NCI-H1092 treated with DMSO at 0.1 percent for 48 hours (cell line): ENCODE results near the gene VILL.
"Not testable (repeated sequence)": the region's sequence is repeated elsewhere in the genome, so short reads cannot be mapped to it uniquely, and the experiment has no call there.

ENCODE experiments used
- DNase-seq: peaks from one replicate; lab custom pipeline; 2025; lab: John Stamatoyannopoulos, UW

Gene VILL

DNA sequence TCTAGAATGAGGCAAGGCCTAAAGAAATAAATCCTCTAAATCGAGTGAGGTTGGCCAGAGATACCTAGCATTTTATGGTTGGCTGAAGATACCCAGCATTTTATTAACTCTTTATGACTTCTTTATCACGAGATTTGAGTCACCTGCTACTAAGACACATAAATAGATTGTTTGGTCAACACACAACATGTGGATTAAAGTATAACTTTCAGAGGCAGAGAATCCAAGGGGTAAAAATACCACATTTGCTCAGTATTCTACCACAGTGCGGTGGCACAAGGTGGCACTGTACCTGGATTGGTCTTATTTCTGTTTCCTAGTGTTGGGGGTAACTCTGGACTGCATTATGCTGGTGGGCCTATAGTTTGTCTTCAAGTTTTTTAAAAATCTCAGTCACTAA is 27.0 kb upstream of the VILL start:
- no peak for DNase-seq

DNA sequence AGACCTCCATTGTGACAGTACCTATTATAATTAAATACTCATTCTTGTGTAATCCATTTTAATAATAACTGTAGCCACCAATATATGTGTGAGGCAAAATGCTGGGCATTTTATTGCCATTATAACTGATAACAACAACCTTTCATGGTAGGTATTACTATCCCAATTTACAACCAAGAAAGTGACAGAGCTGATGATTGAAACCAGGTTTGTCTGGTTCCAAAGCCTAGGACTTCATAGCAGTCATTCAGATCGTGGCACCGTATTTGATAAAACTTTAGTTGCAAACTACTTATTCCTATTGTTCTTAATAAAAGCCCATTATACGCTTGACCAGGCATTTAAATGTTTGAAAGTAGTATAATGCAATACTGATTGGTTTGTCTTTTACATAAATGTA is 26.4 kb upstream of the VILL start:
- no peak for DNase-seq

GRCh38 chr3:37964716-37965115 is 25.9 kb upstream of the VILL start:
- DNase-seq, result no peak

DNA sequence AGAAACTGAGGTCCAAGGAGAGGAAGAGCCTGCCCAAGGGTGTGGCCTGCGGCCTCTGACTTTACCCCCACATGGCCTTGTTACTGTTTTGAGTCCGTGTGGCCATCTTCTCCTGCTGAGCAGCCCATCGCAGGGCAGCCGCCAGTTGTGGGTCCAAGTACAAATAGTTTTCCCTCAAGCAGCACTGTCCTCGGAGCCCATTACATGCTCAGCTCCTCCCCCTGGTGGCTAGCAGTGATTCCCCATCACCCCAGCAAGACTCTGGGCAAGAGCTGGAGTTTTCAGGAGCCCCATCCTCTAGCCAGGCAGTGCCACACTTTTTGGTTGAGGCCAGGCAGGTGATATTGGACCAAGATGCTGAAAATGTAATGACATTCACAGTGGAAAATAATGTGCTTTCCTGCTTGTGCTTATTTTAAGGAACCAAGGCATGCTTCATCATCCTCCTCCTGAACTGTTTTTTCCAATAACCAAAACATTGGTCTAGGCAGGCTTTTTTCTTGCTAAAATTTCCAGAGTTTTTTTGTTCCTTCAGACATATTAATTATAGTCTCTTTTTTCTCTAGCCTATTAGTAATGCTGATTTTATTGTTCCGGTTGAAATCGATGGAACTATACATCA is 23.2 kb upstream of the VILL start:
- peak; percentile 15 for DNase-seq

DNA sequence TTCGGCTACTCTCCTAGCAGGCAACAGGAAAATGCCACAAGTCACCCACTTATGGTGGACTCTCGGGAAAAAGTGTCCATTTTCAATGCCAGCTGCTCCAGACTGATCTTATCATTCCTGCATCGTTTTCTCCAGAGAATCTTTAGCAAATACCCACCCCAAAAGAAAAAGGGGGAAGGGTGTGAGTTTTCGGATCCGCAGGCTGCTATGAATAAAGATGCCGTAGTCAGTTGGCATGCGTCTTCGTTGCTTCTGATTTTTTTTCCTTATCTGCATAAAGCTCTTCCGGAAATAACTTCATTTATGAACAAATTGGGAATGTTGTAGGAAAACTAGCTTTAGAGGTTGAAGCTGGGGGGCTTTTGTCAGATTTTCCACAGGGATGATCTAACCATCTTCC is 22.4 kb upstream of the VILL start:
- DNase-seq, result no peak

GRCh38 chr3:37968813-37969595 is 21.6 kb upstream of the VILL start:
- no peak for DNase-seq

GRCh38 chr3:37969596-37970100 is 20.9 kb upstream of the VILL start:
- DNase-seq, result no peak

- no peak for DNase-seq
These were observed 19.8 kb upstream of the VILL start for GRCh38 chr3:37970802-37971201.

- no peak for DNase-seq
These were observed 19.1 kb upstream of the VILL start for GRCh38 chr3:37971467-37971866.

- DNase-seq, result not testable (repeated sequence)
These were observed 18.5 kb upstream of the VILL start for GRCh38 chr3:37972056-37972455.

- DNase-seq, result no peak
These were observed 17.1 kb upstream of the VILL start for GRCh38 chr3:37973246-37974054.

DNA sequence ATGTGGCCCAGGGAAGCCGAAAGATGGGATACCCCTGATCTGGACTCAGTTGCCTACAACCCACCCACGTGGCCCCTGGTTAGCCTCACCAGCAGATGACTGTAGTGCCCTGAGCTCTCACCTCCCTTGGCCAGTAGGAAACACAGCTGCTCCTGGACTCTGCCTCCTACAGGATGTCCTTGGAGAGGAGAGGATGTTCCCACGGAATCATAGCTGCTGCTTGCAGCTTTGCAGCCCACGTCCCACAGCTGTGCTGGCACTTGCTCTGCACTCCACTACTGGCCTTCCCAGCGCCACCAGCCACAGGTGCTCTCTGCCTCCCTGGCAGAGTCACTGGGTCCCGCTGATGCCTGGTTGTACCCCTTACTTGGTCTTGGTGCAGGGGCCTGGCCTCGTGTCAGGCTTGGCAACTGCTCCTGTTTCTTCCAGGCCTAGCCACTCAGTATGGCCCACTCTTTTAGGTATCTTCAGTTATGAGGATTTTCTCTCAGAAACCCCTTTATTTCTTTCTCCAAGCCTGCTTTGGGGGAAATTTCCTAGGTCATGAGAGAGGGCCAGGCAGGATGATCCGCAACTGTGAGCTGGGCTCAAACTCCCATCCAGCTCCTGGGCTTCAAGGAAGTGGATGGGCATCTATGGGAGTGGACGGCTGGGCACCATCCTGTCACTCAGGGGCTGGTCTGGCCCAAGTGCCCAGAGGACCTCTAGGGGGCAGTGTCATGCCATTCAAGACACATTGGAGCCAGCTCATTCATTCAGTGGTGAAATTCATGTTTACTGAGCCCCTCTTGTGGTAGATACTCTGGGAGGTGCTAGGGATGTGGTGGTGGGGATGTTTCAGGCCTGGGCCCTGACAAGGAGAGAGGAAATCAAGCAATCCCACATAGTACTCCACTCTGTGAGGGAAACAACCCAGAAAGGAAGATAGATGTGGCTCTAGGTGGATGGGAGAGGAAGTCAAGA is 16.2 kb upstream of the VILL start:
- DNase-seq, result peak; percentile 7

GRCh38 chr3:37979541-37980461 is 10.8 kb upstream of the VILL start:
- no peak for DNase-seq

DNA sequence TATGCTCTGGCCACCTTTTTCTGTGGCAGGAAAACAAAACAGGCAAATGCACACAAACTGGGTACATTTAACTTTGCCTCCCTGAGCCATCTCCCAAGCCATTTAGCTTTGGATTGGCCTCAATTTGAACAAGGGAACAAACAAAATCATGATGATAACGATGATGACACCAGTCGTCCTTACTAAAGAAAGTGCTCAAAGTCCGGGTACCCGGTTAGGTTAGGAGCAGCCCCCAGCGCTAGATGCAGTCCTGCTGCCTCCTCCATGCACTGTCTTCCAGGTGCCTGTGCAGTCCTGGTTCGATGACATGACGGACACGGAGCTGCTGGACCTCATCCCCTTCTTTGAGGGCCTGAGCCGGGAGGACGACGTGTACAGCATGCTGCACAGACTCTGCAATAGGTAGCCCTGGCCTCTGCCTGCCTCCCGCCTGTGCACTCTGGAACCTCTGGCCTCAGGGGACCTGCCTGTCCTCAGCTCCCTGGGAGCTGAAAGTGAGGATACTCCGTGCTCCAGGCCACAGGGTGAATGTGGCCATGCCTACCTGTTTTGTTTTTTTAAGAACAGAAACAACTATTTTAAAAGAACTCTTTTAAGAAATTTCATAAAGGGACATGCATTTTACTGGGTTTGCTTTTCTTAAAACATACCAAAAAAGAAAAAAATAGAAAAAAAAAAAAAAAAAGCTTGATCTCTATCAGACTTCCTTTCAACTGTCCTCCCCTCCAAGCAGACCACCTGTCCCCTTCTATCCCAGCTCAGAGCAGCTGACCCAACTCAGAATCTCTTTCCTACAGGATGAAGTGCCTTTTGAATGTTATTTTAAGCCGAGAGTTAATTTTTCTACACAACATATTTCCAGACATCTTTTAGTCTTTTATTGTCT is 9.9 kb upstream of the VILL start:
- DNase-seq, result no peak

DNA sequence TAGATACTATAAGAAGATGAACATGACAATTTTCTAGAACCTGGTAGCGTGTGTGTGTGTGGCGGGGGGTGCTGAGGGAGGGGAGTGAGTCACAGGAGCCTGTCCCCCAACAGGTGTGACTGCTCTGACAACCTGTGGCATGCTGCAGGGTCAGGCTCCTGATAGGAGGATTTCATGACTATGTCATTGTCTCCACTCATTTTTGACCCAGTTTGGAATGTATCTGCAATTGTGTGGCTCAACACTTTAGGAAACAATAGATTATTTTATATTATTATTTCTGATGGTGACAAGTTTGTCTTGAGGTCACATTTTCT is 9.3 kb upstream of the VILL start:
- no peak for DNase-seq

DNA sequence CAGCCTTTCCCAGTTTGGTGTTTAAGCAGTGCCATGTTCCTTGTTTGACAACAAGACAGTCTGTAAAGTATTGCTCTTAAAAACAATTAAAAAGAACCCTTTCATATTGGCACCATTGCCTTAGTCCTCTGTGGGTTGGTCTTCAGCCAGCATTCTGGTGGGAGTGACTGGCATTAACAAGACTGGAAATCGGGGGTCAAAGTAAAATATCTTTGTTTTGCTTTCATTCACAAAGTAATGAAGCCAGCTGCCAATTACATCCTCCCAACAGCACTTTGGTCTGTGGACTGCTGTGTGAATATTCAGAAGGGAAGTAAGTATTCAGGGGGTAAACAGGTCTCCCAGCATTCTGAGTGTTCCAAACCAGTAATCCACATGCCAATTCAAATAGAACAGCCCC is 8.3 kb upstream of the VILL start:
- no peak for DNase-seq

DNA sequence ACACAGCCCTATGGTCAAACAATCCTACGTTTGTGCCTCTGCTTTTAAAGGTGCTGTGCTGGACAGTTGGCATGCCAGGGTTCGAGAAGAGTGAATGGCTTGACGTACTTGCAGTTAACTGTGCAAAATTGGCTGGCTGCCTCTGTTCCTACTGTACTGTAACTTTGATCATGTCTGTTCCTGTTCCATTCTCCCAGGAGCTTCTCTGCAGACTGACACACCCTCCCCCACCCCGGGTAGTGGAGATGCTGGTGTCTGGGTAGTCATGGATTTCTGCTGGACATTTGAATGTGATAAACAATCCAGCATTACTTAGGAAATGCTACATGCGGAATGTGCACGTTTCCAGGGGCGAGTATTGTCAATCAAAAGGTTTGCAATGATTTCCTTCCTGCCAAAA is 6.5 kb upstream of the VILL start:
- DNase-seq, result no peak

DNA sequence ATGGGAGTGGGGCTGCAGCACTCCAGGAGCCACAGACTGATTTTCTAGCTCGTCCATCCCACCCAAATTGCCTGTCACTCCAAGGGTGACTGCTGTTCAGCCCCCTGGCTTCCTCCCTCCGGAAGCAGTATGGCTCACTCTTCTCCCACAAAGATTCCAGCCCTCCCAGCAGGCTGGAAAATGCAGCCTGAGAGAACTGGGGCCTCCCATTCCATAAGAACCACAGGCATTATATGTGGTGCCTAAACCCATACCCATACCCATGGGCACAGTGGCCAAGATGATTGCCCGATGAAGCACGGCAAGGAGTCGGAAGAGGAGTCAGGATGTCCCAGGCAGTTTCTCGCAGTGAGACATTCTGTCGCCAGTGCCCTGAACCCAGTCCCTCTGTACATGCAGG is 6.0 kb upstream of the VILL start:
- DNase-seq, result no peak

GRCh38 chr3:37985637-37986320 is 4.8 kb upstream of the VILL start:
- no peak for DNase-seq
